CD4-positive, alpha-beta T cell treated with Interleukin-1 beta for 1 hour (primary cell): ENCODE results near the gene TARP.
A peak's percentile ranks its signal among the peaks of the same experiment; 100 is the strongest.
"Not testable (repeated sequence)": the region's sequence is repeated elsewhere in the genome, so short reads cannot be mapped to it uniquely, and the experiment has no call there.

ENCODE experiments used
- DNase-seq, 2 donors: peaks; one replicate each; pipeline ENCODE4 v3.0.0-alpha.2; 2020 to 2022

TARP gene

GRCh38 chr7:38296059-38296857 is 22.8 kb upstream of the TARP start:
- no peak for DNase-seq

- no peak for DNase-seq
Observed at GRCh38 chr7:38294926-38295325, 21.5 kb upstream of the TARP start.

- DNase-seq: no peak
Observed at GRCh38 chr7:38292442-38292841, 19.0 kb upstream of the TARP start.

- DNase-seq: no peak
Observed at GRCh38 chr7:38291650-38292049, 18.2 kb upstream of the TARP start.

GRCh38 chr7:38291117-38291647 is 17.7 kb upstream of the TARP start:
- DNase-seq: no peak

- no peak for DNase-seq
Observed at GRCh38 chr7:38284553-38284952, 11.1 kb upstream of the TARP start.

- no peak for DNase-seq
Observed at GRCh38 chr7:38283809-38284208, 10.4 kb upstream of the TARP start.

GRCh38 chr7:38283107-38283506 is 9.7 kb upstream of the TARP start:
- no peak for DNase-seq

GRCh38 chr7:38282081-38282480 is 8.6 kb upstream of the TARP start:
- no peak for DNase-seq

GRCh38 chr7:38281266-38281665 is 7.8 kb upstream of the TARP start:
- DNase-seq: no peak

GRCh38 chr7:38280707-38281106 is 7.3 kb upstream of the TARP start:
- DNase-seq: peak in 1 of 2 donors; percentile 34

- no peak for DNase-seq
Observed at GRCh38 chr7:38280000-38280399, 6.6 kb upstream of the TARP start.

- DNase-seq: no peak
Observed at GRCh38 chr7:38276096-38276877, 2.9 kb upstream of the TARP start.

GRCh38 chr7:38274927-38275620 is 1.6 kb upstream of the TARP start:
- no peak for DNase-seq

- DNase-seq: no peak
Observed at GRCh38 chr7:38274486-38274885, 1.1 kb upstream of the TARP start.

- DNase-seq: not testable (repeated sequence)
Observed at GRCh38 chr7:38270405-38270804, 3.0 kb downstream of the TARP start.

- not testable (repeated sequence) for DNase-seq
Observed at GRCh38 chr7:38269704-38270346, 3.6 kb downstream of the TARP start.

- not testable (repeated sequence) for DNase-seq
Observed at GRCh38 chr7:38265958-38266357, 7.5 kb downstream of the TARP start.

GRCh38 chr7:38264602-38265001 is 8.8 kb downstream of the TARP start:
- DNase-seq: not testable (repeated sequence)

GRCh38 chr7:38263274-38263673 is 10.2 kb downstream of the TARP start:
- not testable (repeated sequence) for DNase-seq

GRCh38 chr7:38262545-38262944 is 10.9 kb downstream of the TARP start:
- no peak for DNase-seq

GRCh38 chr7:38262026-38262425 is 11.4 kb downstream of the TARP start:
- DNase-seq: not testable (repeated sequence)

GRCh38 chr7:38261601-38262000 is 11.8 kb downstream of the TARP start:
- DNase-seq: not testable (repeated sequence)
